Measurements from ENCODE around the gene TMOD4.

TMOD4 gene

GRCh38 chr1:151176514-151177045 is 799 bp upstream of the TMOD4 start:
- no peak for DNase-seq (ENCODE audit: low read depth, low spot score)

- peak; percentile 69 for DNase-seq (ENCODE audit: low read depth, low spot score)
Measured at GRCh38 chr1:151175041-151175741, 590 bp downstream of the TMOD4 start.

- no peak for DNase-seq (ENCODE audit: low read depth, low spot score)
Measured at GRCh38 chr1:151171190-151171589, 4.6 kb downstream of the TMOD4 start.

GRCh38 chr1:151167116-151167515 is 8.7 kb downstream of the TMOD4 start:
- no peak for DNase-seq (ENCODE audit: low read depth, low spot score)

GRCh38 chr1:151166505-151166956 is 9.2 kb downstream of the TMOD4 start:
- no peak for DNase-seq (ENCODE audit: low read depth, low spot score)

- peak; percentile 99 for DNase-seq (ENCODE audit: low read depth, low spot score)
Measured at GRCh38 chr1:151165738-151166504, 9.9 kb downstream of the TMOD4 start, which contains the start of the genes LYSMD1 and SCNM1. LYSMD1 (minus strand) TSS chr1:151165902; CDS start chr1:151165258, 644 bp downstream. SCNM1 (plus strand) TSS chr1:151166144; CDS start chr1:151166153, 9 bp downstream.

- peak; percentile 75 for DNase-seq (ENCODE audit: low read depth, low spot score)
Measured at GRCh38 chr1:151165281-151165737, 10.5 kb downstream of the TMOD4 start.

- DNase-seq (ENCODE audit: low read depth, low spot score), result no peak
Measured at GRCh38 chr1:151164732-151165280, 11.0 kb downstream of the TMOD4 start.

- DNase-seq (ENCODE audit: low read depth, low spot score), result no peak
Measured at GRCh38 chr1:151159373-151159772, 16.4 kb downstream of the TMOD4 start.

GRCh38 chr1:151158751-151159251 is 17.0 kb downstream of the TMOD4 start:
- no peak for DNase-seq (ENCODE audit: low read depth, low spot score)

GRCh38 chr1:151158326-151158725 is 17.5 kb downstream of the TMOD4 start:
- DNase-seq (ENCODE audit: low read depth, low spot score), result no peak

GRCh38 chr1:151157067-151157531 is 18.7 kb downstream of the TMOD4 start:
- no peak for DNase-seq (ENCODE audit: low read depth, low spot score)

- no peak for DNase-seq (ENCODE audit: low read depth, low spot score)
Measured at GRCh38 chr1:151156515-151156819, 19.3 kb downstream of the TMOD4 start, which contains the start of gene TNFAIP8L2. TNFAIP8L2 (plus strand) TSS chr1:151156649; CDS start chr1:151158698, 2,049 bp downstream.

- DNase-seq (ENCODE audit: low read depth, low spot score), result no peak
Measured at GRCh38 chr1:151147665-151148064, 28.1 kb downstream of the TMOD4 start.

- DNase-seq (ENCODE audit: low read depth, low spot score), result no peak
Measured at GRCh38 chr1:151147132-151147503, 28.7 kb downstream of the TMOD4 start.

- DNase-seq (ENCODE audit: low read depth, low spot score), result peak; percentile 97
Measured at GRCh38 chr1:151146412-151147131, 29.2 kb downstream of the TMOD4 start, which contains the start of gene SEMA6C. SEMA6C (minus strand) TSS chr1:151146631; CDS start chr1:151142621, 4,010 bp downstream.

- no peak for DNase-seq (ENCODE audit: low read depth, low spot score)
Measured at GRCh38 chr1:151146072-151146411, 29.7 kb downstream of the TMOD4 start.

GRCh38 chr1:151145304-151146071 is 30.3 kb downstream of the TMOD4 start:
- DNase-seq (ENCODE audit: low read depth, low spot score), result peak; percentile 47

- DNase-seq (ENCODE audit: low read depth, low spot score), result peak; percentile 34
Measured at GRCh38 chr1:151144474-151145303, 31.1 kb downstream of the TMOD4 start.

Data from astrocyte of the hippocampus (primary cell).